K562 (cell line): ENCODE results near the gene CNTN3. TPM values are rescaled to one million over a fixed set of nuclear protein-coding genes. Genes with fewer than 3 reads are reported as not detected.

ENCODE experiments used
- ATAC-seq: fragments of 200-7000 bp; cut with Tn5 transposase; 3 replicates; pipeline ENCODE4 v1.9.1; 2020; ENCODE audit warnings: moderate library complexity
- BruUV-seq: library from RNA; stranded (reverse); fragments of 400-500 nt; replicated peaks from 2 replicates; lab custom pipeline; 2021; lab: Mats Ljungman, UMichigan
- CTCF ChIA-PET: fragments of 300-600 bp; formaldehyde crosslinking; extraction: SDS; loops from one replicate; lab custom pipeline; 2021; ENCODE audit warnings: low intra/inter-chr PET ratio; lab: Yijun Ruan, JAX
- POLR2A ChIA-PET: fragments of 300-600, 350-650 bp; sonication (Branson Sonifier 250); formaldehyde crosslinking; extraction: SDS; loops from one replicate; lab custom pipeline; 2021; ENCODE audit warnings: antibody characterized with exemption, inconsistent platforms; lab: Yijun Ruan, JAX
- DNase-seq, 4 experiments: peaks; one replicate each; pipeline versions ENCODE4 v3.0.0 to v3.0.0-alpha.2; 2011 to 2018; ENCODE audit warnings: low spot score in 3 of 4, mixed read lengths in 3 of 4; ENCODE audit errors: extremely low read depth in 1 of 4
- FAIRE-seq: peaks from 2 replicates; lab custom pipeline; 2011; peaks lifted over from hg19 to GRCh38; lab: Jason Lieb, UNC
- H2AFZ ChIP-seq: 2 replicates; pipeline ENCODE4 v1.6.0; 2011; ENCODE audit warnings: low read depth, low read length, control low read depth, inconsistent platforms
- H3K27ac ChIP-seq: fragments of 200-600 bp; 3 replicates; pipeline ENCODE4 v1.8.0; 2011; ENCODE audit warnings: low read depth, mild to moderate bottlenecking, control low read depth, inconsistent platforms, low read length, moderate library complexity, mixed read lengths; ENCODE audit errors: extremely low read depth
- H3K27me3 ChIP-seq, 2 experiments: fragments of 300-600 bp in 1 of 2; 2 replicates in 1 of 2; 3 replicates in 1 of 2; pipeline versions ENCODE4 v1.6.0 to v1.8.0; 2011; ENCODE audit warnings: inconsistent platforms in 2 of 2, low read length in 2 of 2, mild to moderate bottlenecking in 1 of 2, mixed read lengths in 1 of 2, moderate library complexity in 1 of 2; ENCODE audit not compliant: control insufficient read depth in 2 of 2, insufficient read depth in 2 of 2
- H3K36me3 ChIP-seq: fragments of 300-600 bp; 3 replicates; pipeline ENCODE4 v1.8.0; 2011; ENCODE audit warnings: mild to moderate bottlenecking, low read length, inconsistent platforms; ENCODE audit not compliant: control insufficient read depth, insufficient read depth
- H3K4me1 ChIP-seq, 2 experiments: fragments of 200-600 bp in 1 of 2; replicated peaks in 1 of 2; 2 replicates in 1 of 2; 3 replicates in 1 of 2; pipeline versions ENCODE4 v1.5.1 to v1.8.0; 2011; ENCODE audit warnings: inconsistent platforms in 2 of 2, low read length in 2 of 2, mild to moderate bottlenecking in 1 of 2, mixed read lengths in 1 of 2, moderate library complexity in 1 of 2; ENCODE audit not compliant: control insufficient read depth in 2 of 2, insufficient read depth in 2 of 2
- H3K4me2 ChIP-seq: 2 replicates; pipeline ENCODE4 v1.6.1; 2011; ENCODE audit warnings: low read length, control low read depth, inconsistent platforms, mixed read lengths; ENCODE audit not compliant: insufficient read depth
- H3K4me3 ChIP-seq: fragments of 200-600 bp; sonication (generic), shearing (Covaris generic); 2 replicates; pipeline ENCODE4 v1.5.1; 2016; ENCODE audit warnings: control low read depth, inconsistent platforms
- H3K79me2 ChIP-seq: fragments of 200-600 bp; 3 replicates; pipeline ENCODE4 v1.8.0; 2011; ENCODE audit warnings: low read length, inconsistent platforms; ENCODE audit not compliant: control insufficient read depth, insufficient read depth
- H3K9ac ChIP-seq, 2 experiments: 2 replicates each; pipeline versions ENCODE4 v1.6.0 to v1.6.1; 2011; ENCODE audit warnings: low read depth in 2 of 2, low read length in 2 of 2, control low read depth in 1 of 2, inconsistent platforms in 1 of 2, mild to moderate bottlenecking in 1 of 2, mixed read lengths in 1 of 2; ENCODE audit not compliant: insufficient read depth in 1 of 2
- H3K9me1 ChIP-seq: one replicate; pipeline ENCODE4 v1.6.0; 2011; ENCODE audit warnings: inconsistent platforms, mild to moderate bottlenecking, low read length, moderate library complexity; ENCODE audit not compliant: control insufficient read depth, insufficient read depth
- H3K9me3 ChIP-seq: replicated peaks from 2 replicates; pipeline ENCODE4 v1.5.1; 2011; ENCODE audit warnings: low read depth, low read length, inconsistent platforms; ENCODE audit not compliant: control insufficient read depth, insufficient read depth
- H4K20me1 ChIP-seq: replicated peaks from 2 replicates; pipeline ENCODE4 v1.6.1; 2011; ENCODE audit warnings: low read length, inconsistent platforms, mixed read lengths; ENCODE audit not compliant: control insufficient read depth, insufficient read depth
- KLF16 ChIP-seq: IDR thresholded peaks from 2 replicates; pipeline ENCODE4 v1.6.1; 2016; ENCODE audit warnings: antibody characterized with exemption
- RBBP5 ChIP-seq: fragments of 200-600 bp; sonication (generic); IDR thresholded peaks from 2 replicates; pipeline ENCODE4 v1.6.1; 2012; ENCODE audit warnings: borderline replicate concordance, mild to moderate bottlenecking, low read length, control low read depth, inconsistent platforms; ENCODE audit not compliant: insufficient read depth, poor library complexity, severe bottlenecking
- RHOXF2B ChIP-seq: fragments of 250-450 bp; sonication (Bioruptor Pico); conservative IDR thresholded peaks from 2 replicates; pipeline ENCODE4 v1.5.1; 2021
- SIRT6 ChIP-seq: IDR thresholded peaks from one replicate; pipeline ENCODE4 v1.6.1; 2012; ENCODE audit warnings: low read depth, mild to moderate bottlenecking, control low read depth, inconsistent platforms, low read length, moderate library complexity
- TAF7 ChIP-seq: fragments of 450-650 bp; IDR thresholded peaks from 2 replicates; pipeline ENCODE4 v1.6.1; 2016; ENCODE audit warnings: missing genetic modification characterization, missing compliant biosample characterization
- XRCC3 ChIP-seq: fragments of 450-650 bp; IDR thresholded peaks from 2 replicates; pipeline ENCODE4 v1.6.1; 2017; ENCODE audit warnings: mild to moderate bottlenecking, moderate library complexity
- ZC3H4 ChIP-seq: sonication (generic); formaldehyde crosslinking; IDR thresholded peaks from 2 replicates; pipeline ENCODE4 v1.9.0; 2021; ENCODE audit warnings: missing genetic modification reagents, borderline replicate concordance
- ZNF174 ChIP-seq: fragments of 250-450 bp; sonication (Bioruptor Pico); IDR thresholded peaks from 2 replicates; pipeline ENCODE4 v1.4.0; 2020; ENCODE audit warnings: mild to moderate bottlenecking
- ZNF280B ChIP-seq: fragments of 250-450 bp; sonication (Bioruptor Pico); IDR thresholded peaks from 2 replicates; pipeline ENCODE4 v1.5.1; 2021; ENCODE audit warnings: mild to moderate bottlenecking
- ZNF655 ChIP-seq: fragments of 250-450 bp; sonication (Bioruptor Pico); IDR thresholded peaks from 2 replicates; pipeline ENCODE4 v1.5.0; 2021
- ZNF668 ChIP-seq: fragments of 250-450 bp; sonication (Bioruptor Pico); IDR thresholded peaks from 2 replicates; pipeline ENCODE4 v1.8.0; 2022; ENCODE audit warnings: mild to moderate bottlenecking, inconsistent platforms
- ZSCAN32 ChIP-seq: fragments of 450-650 bp; formaldehyde crosslinking; IDR thresholded peaks from 2 replicates; pipeline ENCODE4 v1.4.0; 2020; ENCODE audit warnings: mild to moderate bottlenecking, moderate library complexity
- WGBS: fragments of 100-300 bp; shearing (Covaris generic); methylation state at CpG from one replicate; pipeline ENCODE4 v1.1.6; 2016; ENCODE audit warnings: low coverage, mixed read lengths; ENCODE audit not compliant: insufficient coverage; ENCODE audit errors: missing lambda C conversion rate; 5-methylcytosine and 5-hydroxymethylcytosine counted together
- in situ Hi-C: fragments of 300-500 bp; cut with MboI; formaldehyde crosslinking; loops from 4 replicates; pipeline ENCODE4 v1.15.0; 2018; ENCODE audit warnings: inconsistent platforms, mixed read lengths
- intact Hi-C: fragments of 100-400 bp; cut with micrococcal nuclease; formaldehyde crosslinking; loops from 2 replicates; pipeline ENCODE4 v1.14.2; 2022
- polyA plus RNA-seq, 8 experiments: library from polyadenylated mRNA; depleted of rRNA in 4 of 8; stranded (reverse) in 5 of 8; unstranded in 3 of 8; fragments of >200 nt; fragmentation: Nextera tagmentation in 2 of 8; fragmentation: Illumina TruSeq in 1 of 8; extraction: Ambion mirVana in 2 of 8; extraction: Trizol in 1 of 8; gene quantifications; 2 replicates each; pipeline versions ENCODE4 v1.2.1 to v1.2.3, GENCODE V29; 2011 to 2014; ENCODE audit warnings: inconsistent platforms in 1 of 8, missing spikeins in 1 of 8
- total RNA-seq, 7 experiments: library from RNA; depleted of rRNA in 6 of 7; stranded (reverse); fragments of >200 nt in 6 of 7; fragmentation: Illumina TruSeq in 2 of 7; extraction: Trizol in 2 of 7; gene quantifications; 2 replicates each; pipeline versions ENCODE4 v1.2.1 to v1.2.3, GENCODE V29; 2011 to 2021; ENCODE audit warnings: low replicate concordance in 1 of 7

CNTN3 gene
- total and polyA plus RNA-seq, 9 of the 15 experiments (the other 6 are each of a cell fraction or from before 2014, with no cell fraction given): 0.01 to 0.07 (median 0.03) TPM; not detected in 3

DNA sequence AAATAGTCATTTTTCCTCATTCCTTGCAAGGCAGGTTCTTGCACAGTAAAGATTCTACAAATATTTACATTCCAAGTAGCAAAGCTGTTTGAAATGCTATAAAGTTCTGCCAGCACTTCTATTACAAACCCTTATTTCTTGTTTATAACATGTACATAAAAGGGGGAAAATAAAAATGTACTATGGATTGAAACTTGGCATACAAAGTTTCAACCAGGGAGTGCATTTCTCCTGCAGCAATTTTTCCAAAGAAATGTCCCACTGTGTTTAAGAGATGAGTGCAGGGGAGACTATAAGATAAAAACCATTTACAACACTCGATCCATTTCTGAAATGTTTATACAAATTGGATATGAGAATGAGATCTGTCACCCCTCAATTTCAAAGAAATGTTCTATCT lies 3.3 kb downstream of the CNTN3 start (continued):
- TF ChIP-seq XRCC3 (no peak), RBBP5 (no peak), ZNF174 (CRISPR knock-in tag) (no peak), ZC3H4 (CRISPR knock-in tag) (no peak)
- TF ChIP-seq, all 486 proteins: peak for 0

DNA sequence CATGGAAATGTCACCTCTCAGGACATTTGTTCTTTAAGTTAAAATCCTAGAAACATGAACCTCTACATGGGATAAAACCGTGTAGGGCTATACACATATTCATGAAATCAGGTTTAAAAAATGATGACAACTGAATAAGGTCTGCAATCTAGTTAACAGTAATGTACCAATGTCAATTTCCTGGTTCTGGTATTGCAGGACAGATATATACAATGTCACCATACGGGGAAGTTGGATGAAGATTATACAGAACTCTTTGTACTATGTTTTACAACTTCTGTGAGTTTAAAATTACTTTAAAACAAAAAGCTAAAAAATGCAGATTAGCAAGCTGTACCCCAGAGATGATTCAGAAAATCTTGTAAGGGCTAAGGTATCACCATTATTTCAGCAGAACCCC lies 6.7 kb downstream of the CNTN3 start:
- ChIA-PET CTCF (no interaction called here), POLR2A (no interaction called here)
- Histone ChIP-seq H3K4me3 (no peak overlapping the region), H3K9ac (no peak overlapping the region), H3K36me3 (no peaks in the 10 kb centered on the region), H3K79me2 (no peaks in the 10 kb centered on the region), H3K27ac (no peak overlapping the region), H3K9me1 (no peaks in the 10 kb centered on the region), H3K9me3 (no peaks in the 10 kb centered on the region), H3K4me2 (no peak overlapping the region), H3K4me1 (no peaks in the 10 kb centered on the region), H3K27me3 (no peaks in the 10 kb centered on the region), H2AFZ (no peak overlapping the region), H4K20me1 (no peaks in the 10 kb centered on the region)
- no TSS peak for BruUV-seq
- ATAC-seq (no peak), FAIRE-seq (no peak), DNase-seq (no peak)
- TF ChIP-seq ZSCAN32 (CRISPR knock-in tag) (no peak), ZNF655 (CRISPR knock-in tag) (no peak), ZNF280B (CRISPR knock-in tag) (no peak), ZNF668 (no peak), RHOXF2B (CRISPR knock-in tag) (no peak), KLF16 (no peak), TAF7 (tag) (no peak), SIRT6 (no peak)
- 12% methylated on average over 2 of the region's 2 CpGs for WGBS
- intact Hi-C loops: no loop called here
- in situ Hi-C loops: no loop called here
